A673 (cell line): Measurements from ENCODE around the gene STK11. TPM values are rescaled to one million over a fixed set of nuclear protein-coding genes. Genes with fewer than 3 reads are reported as not detected.

ENCODE experiments used
- BruUV-seq: library from RNA; stranded (reverse); fragments of 400-500 nt; replicated peaks from 2 replicates; lab custom pipeline; 2021; lab: Mats Ljungman, UMichigan
- CTCF ChIA-PET: fragments of 300-600 bp; sonication (Branson Sonifier 250); formaldehyde crosslinking; loops from one replicate; lab custom pipeline; 2022; ENCODE audit warnings: antibody characterized with exemption; lab: Charles Lee
- POLR2A ChIA-PET: fragments of 300-600 bp; sonication (Branson Sonifier 250); formaldehyde crosslinking; loops from one replicate; lab custom pipeline; 2022; ENCODE audit warnings: antibody characterized with exemption; ENCODE audit not compliant: low non-redundant PET; lab: Charles Lee
- DNase-seq: peaks from one replicate; pipeline ENCODE4 v3.0.0-alpha.2; 2015; ENCODE audit warnings: low spot score
- H3K27ac ChIP-seq: fragments of 200-600 bp; sonication (generic); 2 replicates; pipeline ENCODE4 v1.5.1; 2016; ENCODE audit warnings: mixed run types, low read depth, mild to moderate bottlenecking, mixed read lengths, antibody characterized with exemption, low read length; ENCODE audit not compliant: poor library complexity, severe bottlenecking
- H3K27me3 ChIP-seq: fragments of 200-600 bp; sonication (generic); replicated peaks from 2 replicates; pipeline ENCODE4 v1.6.1; 2017; ENCODE audit warnings: mixed run types, low read depth, mild to moderate bottlenecking, mixed read lengths, antibody characterized with exemption, low read length; ENCODE audit not compliant: insufficient read depth, poor library complexity
- H3K36me3 ChIP-seq: fragments of 200-600 bp; sonication (generic); 2 replicates; pipeline ENCODE4 v1.6.1; 2016; ENCODE audit warnings: mixed run types, mild to moderate bottlenecking, mixed read lengths, antibody characterized with exemption, low read length; ENCODE audit not compliant: insufficient read depth, poor library complexity, severe bottlenecking
- H3K4me1 ChIP-seq: fragments of 200-600 bp; sonication (generic); 2 replicates; pipeline ENCODE4 v1.6.1; 2017; ENCODE audit warnings: mixed run types, mild to moderate bottlenecking, mixed read lengths, antibody characterized with exemption, low read length; ENCODE audit not compliant: insufficient read depth, poor library complexity, severe bottlenecking
- H3K4me3 ChIP-seq: fragments of 200-600 bp; sonication (generic); 2 replicates; pipeline ENCODE4 v1.5.1; 2016; ENCODE audit warnings: low read depth, mixed run types, mild to moderate bottlenecking, mixed read lengths, low read length; ENCODE audit not compliant: poor library complexity, severe bottlenecking
- H3K9me3 ChIP-seq: fragments of 200-600 bp; sonication (generic); 2 replicates; pipeline ENCODE4 v1.6.1; 2016; ENCODE audit warnings: mixed run types, low read depth, mild to moderate bottlenecking, mixed read lengths, antibody characterized with exemption, low read length; ENCODE audit not compliant: poor library complexity, severe bottlenecking
- EZH2 ChIP-seq: fragments of 200-600 bp; sonication (generic); IDR thresholded peaks from 2 replicates; pipeline ENCODE4 v1.6.1; 2017; ENCODE audit warnings: borderline replicate concordance, low read depth, mild to moderate bottlenecking, mixed read lengths, antibody characterized with exemption, low read length; ENCODE audit not compliant: poor library complexity, severe bottlenecking
- intact Hi-C: fragments of 100-400 bp; cut with micrococcal nuclease; formaldehyde crosslinking; loops from one replicate; pipeline ENCODE4 v1.10.0; 2022; ENCODE audit not compliant: unreplicated experiment
- total RNA-seq: library from RNA; stranded (reverse); gene quantifications from 2 replicates; pipeline ENCODE4 v1.2.3, GENCODE V29; 2021
- TF ChIP-seq, protein P1 (sequence below): fragments of 300-800, 200-600 bp; sonication (generic); conservative IDR thresholded peaks from 2 replicates; pipeline ENCODE4 v1.5.1; 2017; ENCODE audit warnings: low read depth, mild to moderate bottlenecking, antibody characterized with exemption, low read length, moderate library complexity, mixed read lengths

STK11 gene
- total RNA-seq, 1 experiment from 2014 or later = 64.9 TPM

DNA sequence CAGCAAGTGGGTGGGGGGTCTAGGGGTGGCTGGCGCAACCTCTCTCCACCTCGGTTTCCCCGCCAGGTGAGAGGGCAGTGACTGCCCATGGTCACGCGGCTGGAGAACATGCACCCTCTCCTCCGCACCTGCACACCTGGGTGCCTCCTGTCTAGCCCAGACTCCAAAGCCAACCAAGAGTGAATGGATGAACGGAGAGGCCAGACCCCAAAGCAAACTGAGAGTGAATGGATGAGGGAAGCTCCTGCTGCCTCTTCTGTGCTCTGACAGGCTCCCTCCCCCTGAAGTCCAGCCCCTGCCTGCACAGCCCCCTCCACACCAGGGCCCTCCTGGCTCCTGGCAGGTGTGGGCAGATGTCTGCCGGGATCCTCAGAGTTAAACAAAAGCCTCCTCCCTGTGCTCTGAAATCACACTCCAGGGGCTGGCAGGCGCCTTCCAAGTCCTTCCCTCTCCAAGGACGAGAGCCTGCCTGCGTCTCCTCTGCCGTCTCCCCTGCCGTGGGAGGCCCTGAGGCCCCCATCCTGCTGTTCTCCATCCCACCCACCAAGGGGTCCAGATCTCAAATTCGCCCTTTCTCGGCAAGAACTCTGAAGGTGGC lies 33.7 kb upstream of the STK11 start:
- Histone ChIP-seq H3K4me3 (peak overlapping the region; percentile 95), H3K9me3 (no peaks in the 10 kb centered on the region), H3K27ac (peak overlapping the region; percentile 92), H3K36me3 (no peaks in the 10 kb centered on the region), H3K4me1 (peaks cover 35% of the 10 kb centered on the region), H3K27me3 (no peaks in the 10 kb centered on the region)
- ChIA-PET CTCF (no interaction called here), POLR2A (no interaction called here)
- no TSS peak for BruUV-seq
- intact Hi-C loops = no loop called here
- peak; percentile 47 for DNase-seq
- TF ChIP-seq EZH2 = no peak
- TF ChIP-seq, protein P1, sequence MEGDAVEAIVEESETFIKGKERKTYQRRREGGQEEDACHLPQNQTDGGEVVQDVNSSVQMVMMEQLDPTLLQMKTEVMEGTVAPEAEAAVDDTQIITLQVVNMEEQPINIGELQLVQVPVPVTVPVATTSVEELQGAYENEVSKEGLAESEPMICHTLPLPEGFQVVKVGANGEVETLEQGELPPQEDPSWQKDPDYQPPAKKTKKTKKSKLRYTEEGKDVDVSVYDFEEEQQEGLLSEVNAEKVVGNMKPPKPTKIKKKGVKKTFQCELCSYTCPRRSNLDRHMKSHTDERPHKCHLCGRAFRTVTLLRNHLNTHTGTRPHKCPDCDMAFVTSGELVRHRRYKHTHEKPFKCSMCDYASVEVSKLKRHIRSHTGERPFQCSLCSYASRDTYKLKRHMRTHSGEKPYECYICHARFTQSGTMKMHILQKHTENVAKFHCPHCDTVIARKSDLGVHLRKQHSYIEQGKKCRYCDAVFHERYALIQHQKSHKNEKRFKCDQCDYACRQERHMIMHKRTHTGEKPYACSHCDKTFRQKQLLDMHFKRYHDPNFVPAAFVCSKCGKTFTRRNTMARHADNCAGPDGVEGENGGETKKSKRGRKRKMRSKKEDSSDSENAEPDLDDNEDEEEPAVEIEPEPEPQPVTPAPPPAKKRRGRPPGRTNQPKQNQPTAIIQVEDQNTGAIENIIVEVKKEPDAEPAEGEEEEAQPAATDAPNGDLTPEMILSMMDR = no peak

DNA sequence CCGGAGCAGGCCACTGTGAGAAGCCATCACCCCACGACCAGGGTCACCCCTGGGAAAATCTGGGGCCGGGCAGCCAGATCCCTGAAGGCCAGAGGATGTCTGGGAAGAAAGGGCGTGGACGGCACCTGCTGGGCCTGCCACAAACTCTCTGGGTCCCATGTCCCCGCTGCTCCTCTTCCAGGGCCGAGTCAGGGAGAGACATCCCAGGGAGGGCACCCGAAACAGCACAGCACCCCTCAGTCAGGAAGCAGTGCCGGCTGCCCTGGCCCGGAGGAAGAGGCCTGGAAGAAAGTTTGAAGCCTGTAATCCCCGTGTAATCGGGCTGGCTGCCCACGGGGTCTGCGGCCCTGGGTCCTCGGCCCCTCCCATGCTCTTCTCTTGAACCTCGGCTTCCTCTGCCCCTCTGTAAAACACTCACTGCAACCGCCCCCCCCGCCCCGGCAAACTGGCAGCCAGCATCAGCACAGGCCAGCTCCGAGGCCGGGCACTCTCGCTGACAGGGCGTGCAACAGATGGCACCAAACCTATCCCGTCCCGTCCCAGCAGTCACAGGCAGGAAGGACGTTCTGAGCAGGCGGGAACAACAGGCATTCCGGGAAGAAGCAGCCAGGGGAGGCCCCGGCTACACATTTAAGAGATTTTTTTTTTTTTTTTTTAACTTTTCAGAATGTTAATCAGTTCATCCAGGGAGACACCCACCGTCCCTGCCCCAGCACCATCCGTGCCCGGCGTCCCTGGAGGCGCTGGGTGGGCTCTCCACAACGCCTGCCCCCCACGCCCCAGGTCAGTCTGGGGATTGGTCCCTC lies 33.0 kb upstream of the STK11 start:
- Histone ChIP-seq H3K9me3 (no peaks in the 10 kb centered on the region), H3K4me3 (peak overlapping the region; percentile 95), H3K36me3 (no peaks in the 10 kb centered on the region), H3K27ac (peak overlapping the region; percentile 92), H3K4me1 (peaks cover 42% of the 10 kb centered on the region), H3K27me3 (no peaks in the 10 kb centered on the region)
- TF ChIP-seq, protein P1 = no peak
- no peak for TF ChIP-seq EZH2
- intact Hi-C loops = no loop called here
- ChIA-PET POLR2A (interaction anchor here (0.7 kb wide), 1 partner anchor 88 kb away, joined by 5 read pairs; no protein-coding TSS in a partner anchor), CTCF (no interaction called here)
- BruUV-seq = TSS peak; percentile 39
- peak; percentile 79 for DNase-seq

DNA sequence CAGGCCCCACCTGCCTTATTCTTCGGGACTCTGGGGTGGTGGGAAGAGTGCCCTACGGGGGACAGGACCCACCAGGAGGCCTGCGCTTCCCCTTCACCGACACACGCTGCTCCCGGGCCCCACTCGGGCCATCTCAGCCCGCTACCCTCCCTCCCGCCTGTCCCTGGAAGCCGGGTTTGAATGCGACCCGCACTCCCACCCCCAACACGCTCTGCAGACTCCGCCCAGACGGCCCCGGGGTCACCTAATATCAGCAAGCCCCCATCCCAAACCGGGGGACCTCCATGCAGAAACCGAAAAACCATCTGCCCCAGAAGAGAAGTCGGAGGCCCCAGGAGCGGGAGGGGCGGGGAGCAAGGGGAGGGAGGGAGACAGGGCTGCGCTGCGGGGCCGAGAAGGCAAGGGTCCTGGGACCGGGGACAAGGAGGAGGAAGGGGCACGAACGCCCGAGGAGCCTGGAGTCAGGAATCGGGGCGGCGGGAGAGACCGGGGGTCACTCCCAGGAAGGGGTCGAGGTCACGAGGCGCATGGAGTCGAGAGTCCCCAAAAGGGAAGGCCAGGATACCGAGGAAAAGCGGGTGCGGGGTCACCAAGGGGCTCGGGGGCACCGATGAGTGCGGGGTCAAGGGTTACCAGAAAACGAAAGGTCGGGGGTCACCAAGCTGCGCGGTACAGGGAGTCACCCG lies 32.3 kb upstream of the STK11 start:
- CTCF ChIA-PET = no interaction called here
- no TSS peak for BruUV-seq
- POLR2A ChIA-PET = no interaction called here
- TF ChIP-seq EZH2 = no peak
- TF ChIP-seq, protein P1 = no peak
- H3K36me3 ChIP-seq = no peaks in the 10 kb centered on the region
- no peaks in the 10 kb centered on the region for H3K9me3 ChIP-seq
- H3K27ac ChIP-seq = peak overlapping the region; percentile 92
- intact Hi-C loops = no loop called here
- H3K4me1 ChIP-seq = peaks cover 45% of the 10 kb centered on the region
- no peaks in the 10 kb centered on the region for H3K27me3 ChIP-seq
- H3K4me3 ChIP-seq = peak overlapping the region; percentile 95
- peak; percentile 50 for DNase-seq
